ENCODE measurements around the gene AUP1.

AUP1 gene

GRCh38 chr2:74499267-74499939, 30.1 kb downstream of the AUP1 start, which contains the start of gene LBX2:
LBX2 (minus strand) TSS chr2:74499603; CDS start chr2:74499537, 66 bp downstream.
- no peak for TF ChIP-seq CTCF (IDR thresholded peaks at IDR 0.05; ENCODE audit: low read depth, low read length)
- peak within 1 kb of the TSS; percentile 53 for H3K4me3 ChIP-seq (ENCODE audit: low read depth, low read length)

DNA sequence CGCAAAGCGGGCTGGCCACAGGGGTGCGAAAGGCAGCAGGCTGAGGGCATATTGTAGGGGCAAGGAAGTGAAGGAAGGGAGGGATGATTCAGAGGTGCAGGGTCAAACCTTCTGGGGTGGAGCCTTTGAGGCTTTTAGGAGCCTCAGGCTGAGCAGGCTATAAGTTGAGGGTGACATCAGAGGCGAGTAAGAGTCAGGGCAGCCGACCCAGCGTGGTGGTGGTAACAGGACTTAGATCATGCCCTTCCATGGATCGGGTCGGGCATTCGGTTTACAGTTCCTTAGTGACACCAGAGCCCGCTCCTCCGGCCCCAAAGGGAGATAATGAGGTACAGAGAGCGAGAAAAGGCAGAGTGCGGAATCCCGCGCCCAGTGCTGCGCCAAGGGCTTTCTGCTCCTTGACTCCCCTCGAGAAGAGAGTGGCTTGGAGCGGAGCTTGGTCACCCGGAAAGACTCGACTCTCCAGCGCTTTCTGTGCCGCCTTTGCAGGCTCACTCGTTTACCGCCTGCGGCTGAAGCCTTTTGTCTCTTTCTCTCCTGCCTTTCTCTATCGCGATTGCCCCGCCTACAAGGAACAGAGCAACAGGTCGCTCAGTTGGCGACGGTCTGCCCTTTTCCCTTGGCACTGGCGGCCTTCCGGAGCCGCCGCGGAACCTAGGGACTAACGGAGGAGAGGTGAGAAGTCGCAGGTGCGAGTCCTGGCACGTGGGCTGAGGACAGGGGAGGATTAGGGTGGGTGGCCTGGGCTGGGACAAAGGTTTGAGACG, 30.8 kb downstream of the AUP1 start:
- no peak for TF ChIP-seq CTCF (IDR thresholded peaks at IDR 0.05; ENCODE audit: low read depth, low read length)
- peak overlapping the region; percentile 53 for H3K4me3 ChIP-seq (ENCODE audit: low read depth, low read length)

DNA sequence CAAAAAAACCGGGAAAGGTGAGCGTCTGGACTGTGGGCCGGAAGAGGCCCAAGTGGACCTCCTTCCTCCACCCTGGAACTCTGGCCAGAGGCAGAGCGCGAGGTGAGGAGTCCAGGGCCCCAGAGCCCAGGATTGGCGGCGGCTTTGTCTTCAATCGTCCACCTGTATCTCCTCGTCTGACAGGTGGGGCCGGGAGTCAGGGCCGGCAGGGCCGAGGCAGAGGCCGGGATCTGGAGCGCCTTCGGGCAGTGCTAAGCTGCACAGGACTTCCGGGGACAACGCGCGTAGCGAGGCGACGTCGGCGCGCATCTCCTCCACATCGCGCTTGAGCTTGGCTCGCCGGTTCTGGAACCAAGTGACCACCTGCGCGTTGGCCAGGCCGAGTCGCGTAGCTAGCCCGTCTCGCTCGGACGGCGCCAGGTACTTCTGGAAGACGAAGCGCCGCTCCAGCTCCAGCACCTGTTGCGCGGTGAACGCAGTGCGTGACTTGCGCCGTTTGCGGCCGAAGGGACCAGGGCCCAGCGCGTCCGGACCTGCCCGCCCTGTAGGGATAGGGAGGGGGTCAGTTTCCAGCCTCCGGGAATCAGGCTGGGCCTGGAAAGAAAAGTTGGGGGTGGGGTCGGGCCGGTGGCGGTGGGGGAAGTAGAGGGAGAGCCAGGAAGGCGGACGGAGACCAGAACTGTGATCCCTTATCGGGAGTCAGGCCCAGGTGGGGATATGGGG, 31.6 kb downstream of the AUP1 start:
- peak overlapping the region; percentile 53 for H3K4me3 ChIP-seq (ENCODE audit: low read depth, low read length)
- TF ChIP-seq CTCF (IDR thresholded peaks at IDR 0.05; ENCODE audit: low read depth, low read length): no peak

- no peak for TF ChIP-seq CTCF (IDR thresholded peaks at IDR 0.05; ENCODE audit: low read depth, low read length)
- no peak overlapping the region for H3K4me3 ChIP-seq (ENCODE audit: low read depth, low read length)
Observed at GRCh38 chr2:74496997-74497776, 32.3 kb downstream of the AUP1 start.

GRCh38 chr2:74495440-74495839, 34.1 kb downstream of the AUP1 start:
- no peak for TF ChIP-seq CTCF (IDR thresholded peaks at IDR 0.05; ENCODE audit: low read depth, low read length)

DNA sequence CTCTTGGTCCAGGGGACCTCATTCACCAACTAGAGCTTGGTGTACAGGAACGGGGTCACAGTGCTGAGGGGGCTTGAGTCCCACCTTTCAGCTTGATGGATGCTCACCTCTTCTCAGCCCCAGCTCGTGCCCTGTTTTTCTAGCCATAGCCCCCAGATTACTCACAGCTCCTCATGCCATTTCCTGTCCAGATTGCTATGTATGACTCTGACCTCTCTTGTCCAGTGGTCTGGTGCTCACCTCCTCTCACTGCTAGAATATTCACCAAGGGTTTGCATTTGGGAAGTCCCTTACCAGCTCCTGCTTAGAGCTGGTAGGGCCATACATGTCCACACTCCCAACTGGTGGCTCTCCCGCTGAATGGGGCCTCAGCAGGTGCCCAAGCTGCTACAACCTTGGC, 36.0 kb downstream of the AUP1 start:
- H3K4me3 ChIP-seq (ENCODE audit: low read depth, low read length): no peak overlapping the region
- no peak for TF ChIP-seq CTCF (IDR thresholded peaks at IDR 0.05; ENCODE audit: low read depth, low read length)

More at GRCh38 chr2:74495440-74495839, 34.1 kb downstream of the AUP1 start:
- no peak overlapping the region for H3K4me3 ChIP-seq (ENCODE audit: low read depth, low read length)
